B cell (primary cell): ENCODE measurements around the gene CMTM8. TPM values are rescaled to one million over a fixed set of nuclear protein-coding genes. Genes with fewer than 3 reads are reported as not detected.

Experiments
- ATAC-seq: fragments of 200-7000 bp; cut with Tn5 transposase; one replicate; pipeline ENCODE4 v1.10.0; 2021; ENCODE audit warnings: low read depth, mild to moderate bottlenecking, moderate number of reproducible peaks, moderate library complexity
- CTCF ChIA-PET: fragments of 350-600 bp; sonication (Branson Sonifier 250); formaldehyde crosslinking; loops from one replicate; lab custom pipeline; 2021; ENCODE audit warnings: antibody characterized with exemption, inconsistent platforms; lab: Charles Lee
- POLR2A ChIA-PET: fragments of 350-600 bp; sonication (Branson Sonifier 250); formaldehyde crosslinking; loops from one replicate; lab custom pipeline; 2021; ENCODE audit warnings: antibody characterized with exemption; lab: Charles Lee
- DNase-seq: peaks from one replicate; pipeline ENCODE4 v3.0.0; 2013
- H2AFZ ChIP-seq: 2 replicates; pipeline ENCODE4 v1.6.1; 2012; ENCODE audit warnings: mild to moderate bottlenecking, low read depth, low read length; ENCODE audit not compliant: insufficient read depth, poor library complexity, severe bottlenecking
- H3K27ac ChIP-seq, 2 donors: 1 replicate in 1 of 2; 2 replicates in 1 of 2; pipeline ENCODE4 v1.5.1; 2012 to 2013; ENCODE audit warnings: low read length in 2 of 2, mild to moderate bottlenecking in 2 of 2, moderate library complexity in 1 of 2
- H3K27me3 ChIP-seq, 4 experiments: fragments of 200-600 bp in 1 of 4; sonication (generic) in 1 of 4; replicated peaks in 1 of 4; 1 replicate in 2 of 4; 2 replicates in 2 of 4; pipeline versions ENCODE4 v1.6.1 to v1.7.0; 2013 to 2016; ENCODE audit warnings: low read length in 3 of 4, mild to moderate bottlenecking in 2 of 4, mixed read lengths in 1 of 4, moderate library complexity in 1 of 4; ENCODE audit not compliant: insufficient read depth in 4 of 4, control insufficient read depth in 3 of 4; ENCODE audit errors: control extremely low read depth in 1 of 4
- H3K36me3 ChIP-seq, 2 experiments: replicated peaks in 1 of 2; 1 replicate in 1 of 2; 2 replicates in 1 of 2; pipeline versions ENCODE4 v1.6.1 to v1.7.1; 2013; ENCODE audit warnings: low read length in 1 of 2; ENCODE audit not compliant: insufficient read depth in 2 of 2, control insufficient read depth in 1 of 2; ENCODE audit errors: control extremely low read depth in 1 of 2, extremely low read depth in 1 of 2
- H3K4me1 ChIP-seq, 2 donors: fragments of 200-600 bp in 1 of 2; sonication (generic) in 1 of 2; 1 replicate in 1 of 2; 2 replicates in 1 of 2; pipeline versions ENCODE4 v1.5.1 to v1.6.1; 2013 to 2017; ENCODE audit warnings: low read length in 2 of 2; ENCODE audit not compliant: control insufficient read depth in 2 of 2, insufficient read depth in 2 of 2
- H3K4me2 ChIP-seq: replicated peaks from 2 replicates; pipeline ENCODE3; 2012; ENCODE audit warnings: mild to moderate bottlenecking, low read depth, low read length; ENCODE audit not compliant: poor library complexity, severe bottlenecking
- H3K4me3 ChIP-seq, 5 experiments: fragments of 200-600 bp in 1 of 5; sonication (generic) in 1 of 5; 1 replicate in 3 of 5; 2 replicates in 2 of 5; pipeline versions ENCODE4 v1.5.1 to v1.7.0; 2011 to 2016; ENCODE audit warnings: low read length in 4 of 5, mild to moderate bottlenecking in 4 of 5, low read depth in 2 of 5, control low read depth in 1 of 5, moderate library complexity in 1 of 5; ENCODE audit not compliant: insufficient read depth in 1 of 5; ENCODE audit errors: control extremely low read depth in 1 of 5, extremely low read depth in 1 of 5
- H3K79me2 ChIP-seq: fragments of 200-600 bp; sonication (generic); one replicate; pipeline ENCODE4 v1.6.0; 2016; ENCODE audit warnings: low read length; ENCODE audit not compliant: control insufficient read depth, insufficient read depth
- H3K9ac ChIP-seq: fragments of 200-600 bp; sonication (generic); 2 replicates; pipeline ENCODE4 v1.6.1; 2017; ENCODE audit warnings: mild to moderate bottlenecking, low read length, moderate library complexity
- H3K9me3 ChIP-seq, 3 donors: one replicate each; pipeline versions ENCODE4 v1.6.1 to v1.7.1; 2013; ENCODE audit warnings: low read length in 2 of 3; ENCODE audit not compliant: control insufficient read depth in 2 of 3, insufficient read depth in 1 of 3; ENCODE audit errors: control extremely low read depth in 1 of 3
- H4K20me1 ChIP-seq: 2 replicates; pipeline ENCODE4 v1.6.0; 2012; ENCODE audit warnings: mild to moderate bottlenecking, low read length; ENCODE audit not compliant: insufficient read depth, control insufficient read depth, poor library complexity, severe bottlenecking
- H3K27ac Mint-ChIP-seq: one replicate; pipeline ENCODE4 v1.8.0; 2021; ENCODE audit warnings: mixed read lengths
- H3K27me3 Mint-ChIP-seq: one replicate; pipeline ENCODE4 v1.8.0; 2021; ENCODE audit warnings: mixed read lengths
- H3K4me1 Mint-ChIP-seq: one replicate; pipeline ENCODE4 v1.8.0; 2021; ENCODE audit warnings: mixed read lengths
- H3K4me3 Mint-ChIP-seq: one replicate; pipeline ENCODE4 v1.8.0; 2021; ENCODE audit warnings: mixed read lengths
- H3K9me3 Mint-ChIP-seq: one replicate; pipeline ENCODE4 v1.8.0; 2022; ENCODE audit warnings: mixed read lengths; ENCODE audit not compliant: insufficient read depth
- CTCF ChIP-seq: fragments of 200-600 bp; IDR thresholded peaks from one replicate; pipeline ENCODE4 v1.8.0; 2022; ENCODE audit warnings: antibody characterized with exemption, mild to moderate bottlenecking
- EZH2 ChIP-seq: IDR thresholded peaks from 2 replicates; pipeline ENCODE4 v1.6.1; 2012; ENCODE audit warnings: borderline replicate concordance, low read depth, mild to moderate bottlenecking, moderate library complexity, low read length; ENCODE audit not compliant: insufficient read depth, poor library complexity, severe bottlenecking
- WGBS: methylation state at CpG from one replicate; pipeline ENCODE4 v1.1.5; 2013; ENCODE audit warnings: missing lambda C conversion rate; ENCODE audit not compliant: insufficient coverage; 5-methylcytosine and 5-hydroxymethylcytosine counted together
- intact Hi-C: fragments of 100-400 bp; cut with micrococcal nuclease; formaldehyde crosslinking; loops from one replicate; pipeline ENCODE4 v1.10.0; 2022
- polyA plus RNA-seq: library from polyadenylated mRNA; depleted of rRNA; stranded (reverse); fragments of >200 nt; gene quantifications from 2 replicates; pipeline ENCODE4 v1.2.3, GENCODE V29; 2012
- total RNA-seq, 2 donors: library from RNA; stranded (reverse); fragments of 120-200 nt in 1 of 2; gene quantifications; 1 replicate in 1 of 2; 2 replicates in 1 of 2; pipeline versions ENCODE4 v1.2.3 to v1.2.4, GENCODE V29; 2013 to 2022

CMTM8 gene
- total and polyA plus RNA-seq, 2 donors (not counting 1 experiment from before 2014, with no cell fraction given) = 0.25 to 0.28 TPM

GRCh38 chr3:32412887-32413286 lies 174.4 kb downstream of the CMTM8 start:
- intact Hi-C loops = loop anchor here (5.0 kb wide), 1 partner anchor 36 kb away; no protein-coding TSS in a partner anchor
- no peaks in the 10 kb centered on the region for H3K9me3 ChIP-seq
- peaks cover 20 to 26% of the 10 kb centered on the region in 2 donors for H3K4me1 ChIP-seq
- ChIA-PET POLR2A (no interaction called here), CTCF (interaction anchor here (1.4 to 4.5 kb wide), 4 partner anchors 11 to 55 kb away, joined by 3 to 24 read pairs (median 12); no protein-coding TSS in a partner anchor)
- H3K79me2 ChIP-seq = peaks cover 95% of the 10 kb centered on the region
- WGBS = no CpG with 5 or more reads among the region's 3 CpGs
- no peak overlapping the region for H3K4me3 ChIP-seq
- H3K4me2 ChIP-seq = no peak overlapping the region
- TF ChIP-seq EZH2 (no peak), CTCF (no peak)
- peaks cover 0 to 3% of the 10 kb centered on the region in 2 experiments for H3K36me3 ChIP-seq
- H4K20me1 ChIP-seq = peaks cover 4% of the 10 kb centered on the region
- H3K27ac ChIP-seq = no peak overlapping the region
- Mint-ChIP-seq H3K27ac (no peak overlapping the region), H3K4me3 (no peak overlapping the region), H3K27me3 (no peaks in the 10 kb centered on the region), H3K4me1 (peaks cover 53% of the 10 kb centered on the region), H3K9me3 (no peaks in the 10 kb centered on the region)
- H2AFZ ChIP-seq = no peak overlapping the region
- H3K27me3 ChIP-seq = no peaks in the 10 kb centered on the region
- ATAC-seq (no peak), DNase-seq (no peak)
- H3K9ac ChIP-seq = no peak overlapping the region

- no peak for TF ChIP-seq CTCF
- no peak for TF ChIP-seq EZH2
- Mint-ChIP-seq H3K27me3 (no peaks in the 10 kb centered on the region), H3K4me1 (peaks cover 58% of the 10 kb centered on the region), H3K27ac (peak overlapping the region; percentile 88), H3K4me3 (peak overlapping the region; percentile 48), H3K9me3 (no peaks in the 10 kb centered on the region)
- H3K4me3 ChIP-seq = no peak overlapping the region
- peaks cover 95% of the 10 kb centered on the region for H3K79me2 ChIP-seq
- intact Hi-C loops = loop anchor here (5.0 kb wide), 1 partner anchor 37 kb away; no protein-coding TSS in a partner anchor
- no peak for ATAC-seq
- H4K20me1 ChIP-seq = peaks cover 4% of the 10 kb centered on the region
- DNase-seq = no peak
- no peaks in the 10 kb centered on the region for H3K27me3 ChIP-seq
- peaks cover 25 to 27% of the 10 kb centered on the region in 2 donors for H3K4me1 ChIP-seq
- H2AFZ ChIP-seq = peak overlapping the region; percentile 61
- no peaks in the 10 kb centered on the region for H3K9me3 ChIP-seq
- H3K4me2 ChIP-seq = peak overlapping the region; percentile 52
- 95% methylated on average over 6 of the region's 10 CpGs for WGBS
- CTCF ChIA-PET = interaction anchor here (0.7 to 4.5 kb wide), 8 partner anchors 10 to 69 kb away, joined by 3 to 24 read pairs (median 4); no protein-coding TSS in a partner anchor
- POLR2A ChIA-PET = interaction anchor here (0.6 to 0.9 kb wide), 2 partner anchors 25 to 34 kb away, joined by 5 to 11 read pairs; no protein-coding TSS in a partner anchor
- H3K9ac ChIP-seq = no peak overlapping the region
- peak overlapping the region; percentile 71 to 73 for H3K27ac ChIP-seq
- peaks cover 0 to 3% of the 10 kb centered on the region in 2 experiments for H3K36me3 ChIP-seq
Measured at GRCh38 chr3:32413845-32414521, 175.5 kb downstream of the CMTM8 start.
